Neural progenitor cell (in vitro differentiated cells): ENCODE data around the gene TRPM3. TPM values are rescaled to one million over a fixed set of nuclear protein-coding genes. Genes with fewer than 3 reads are reported as not detected.

ENCODE experiments used
- DNase-seq: peaks from one replicate; pipeline ENCODE4 v3.0.0-alpha.2; 2016; ENCODE audit warnings: low spot score
- H2AFZ ChIP-seq: fragments of 200-600 bp; sonication (generic); replicated peaks from 2 replicates; pipeline ENCODE4 v1.6.1; 2016; ENCODE audit warnings: antibody characterized with exemption
- H3F3A ChIP-seq: fragments of 200-600 bp; sonication (generic); 2 replicates; pipeline ENCODE4 v1.6.1; 2016; ENCODE audit warnings: antibody characterized with exemption, low read depth
- H3K27ac ChIP-seq: fragments of 200-600 bp; sonication (generic); 2 replicates; pipeline ENCODE4 v1.5.1; 2016; ENCODE audit warnings: mild to moderate bottlenecking
- H3K27me3 ChIP-seq: fragments of 200-600 bp; sonication (generic); 2 replicates; pipeline ENCODE4 v1.6.1; 2016; ENCODE audit warnings: mild to moderate bottlenecking, moderate library complexity
- H3K36me3 ChIP-seq: fragments of 200-600 bp; sonication (generic); 2 replicates; pipeline ENCODE4 v1.5.1; 2016
- H3K4me1 ChIP-seq: fragments of 200-600 bp; sonication (generic); 2 replicates; pipeline ENCODE4 v1.6.1; 2016; ENCODE audit warnings: mixed run types
- H3K4me2 ChIP-seq: fragments of 200-600 bp; sonication (generic); 2 replicates; pipeline ENCODE4 v1.6.1; 2016
- H3K4me3 ChIP-seq: fragments of 200-600 bp; sonication (generic); 2 replicates; pipeline ENCODE4 v1.5.1; 2016
- H3K79me2 ChIP-seq: fragments of 200-600 bp; sonication (generic); 2 replicates; pipeline ENCODE4 v1.6.1; 2016; ENCODE audit warnings: low read depth
- H3K9ac ChIP-seq: fragments of 200-600 bp; sonication (generic); 2 replicates; pipeline ENCODE4 v1.6.1; 2016
- H3K9me3 ChIP-seq: fragments of 200-600 bp; sonication (generic); 2 replicates; pipeline ENCODE4 v1.5.1; 2016; ENCODE audit warnings: low read depth
- H4K20me1 ChIP-seq: fragments of 200-600 bp; sonication (generic); 2 replicates; pipeline ENCODE4 v1.6.1; 2016; ENCODE audit warnings: low read depth
- H3K27ac Mint-ChIP-seq: 3 replicates; pipeline ENCODE4 v1.8.0; 2021; ENCODE audit warnings: mixed read lengths
- H3K27me3 Mint-ChIP-seq: 2 replicates; pipeline ENCODE4 v1.8.0; 2022; ENCODE audit warnings: low read depth, mild to moderate bottlenecking, inconsistent platforms, moderate library complexity, mixed read lengths; ENCODE audit not compliant: insufficient read depth
- H3K36me3 Mint-ChIP-seq: 3 replicates; pipeline ENCODE4 v1.8.0; 2021; ENCODE audit warnings: mixed read lengths
- H3K4me1 Mint-ChIP-seq: 3 replicates; pipeline ENCODE4 v1.8.0; 2021; ENCODE audit warnings: mixed read lengths
- H3K4me3 Mint-ChIP-seq: 3 replicates; pipeline ENCODE4 v1.8.0; 2021; ENCODE audit warnings: mild to moderate bottlenecking, moderate library complexity, mixed read lengths
- H3K9me3 Mint-ChIP-seq: 3 replicates; pipeline ENCODE4 v1.8.0; 2020; ENCODE audit warnings: mixed read lengths
- CTCF ChIP-seq: fragments of 200-600 bp; sonication (generic); IDR thresholded peaks from 2 replicates; pipeline ENCODE4 v1.5.1; 2017; ENCODE audit warnings: antibody characterized with exemption, mild to moderate bottlenecking
- EZH2 ChIP-seq: fragments of 200-600 bp; sonication (generic); IDR thresholded peaks from 2 replicates; pipeline ENCODE4 v1.6.1; 2017; ENCODE audit warnings: antibody characterized with exemption, mild to moderate bottlenecking, moderate library complexity
- EZH2phosphoT487 ChIP-seq: fragments of 200-600 bp; sonication (generic); IDR thresholded peaks from 2 replicates; pipeline ENCODE4 v1.6.1; 2017; ENCODE audit warnings: antibody characterized with exemption
- total RNA-seq: library from RNA; depleted of rRNA; stranded (reverse); fragments of >200 nt; gene quantifications from 2 replicates; pipeline ENCODE4 v1.2.3, GENCODE V29; 2015; ENCODE audit warnings: low replicate concordance

The TRPM3 gene
- total RNA-seq, 1 donor from 2014 or later, result 37.2 TPM

- peaks cover 5% of the 10 kb centered on the region for H3K4me1 ChIP-seq
- Mint-ChIP-seq H3K9me3 (no peaks in the 10 kb centered on the region), H3K27me3 (no peaks in the 10 kb centered on the region), H3K4me1 (peaks cover 8% of the 10 kb centered on the region), H3K4me3 (no peak overlapping the region), H3K36me3 (peaks cover 7% of the 10 kb centered on the region), H3K27ac (peak overlapping the region; percentile 81)
- H3K27me3 ChIP-seq, result no peaks in the 10 kb centered on the region
- no peak for TF ChIP-seq EZH2phosphoT487
- no peak for TF ChIP-seq CTCF
- TF ChIP-seq EZH2, result no peak
- no peak overlapping the region for H3K4me3 ChIP-seq
- DNase-seq, result no peak
- H3K36me3 ChIP-seq, result no peaks in the 10 kb centered on the region
- H3K79me2 ChIP-seq, result no peaks in the 10 kb centered on the region
- no peak overlapping the region for H3K4me2 ChIP-seq
- no peak overlapping the region for H3K9ac ChIP-seq
- no peaks in the 10 kb centered on the region for H3F3A ChIP-seq
- H2AFZ ChIP-seq, result no peak overlapping the region
- no peaks in the 10 kb centered on the region for H3K9me3 ChIP-seq
- H3K27ac ChIP-seq, result no peak overlapping the region
- no peaks in the 10 kb centered on the region for H4K20me1 ChIP-seq
These were observed 582.4 kb downstream of the TRPM3 start for GRCh38 chr9:70539001-70539400.

- H3K9me3 Mint-ChIP-seq, result no peaks in the 10 kb centered on the region
These were observed 584.3 kb downstream of the TRPM3 start for GRCh38 chr9:70537084-70537483.

GRCh38 chr9:70535546-70536323, 585.7 kb downstream of the TRPM3 start:
- no peak for TF ChIP-seq CTCF
- no peak overlapping the region for H3K9ac ChIP-seq
- H3K4me3 ChIP-seq, result no peak overlapping the region
- H3F3A ChIP-seq, result no peaks in the 10 kb centered on the region
- H3K79me2 ChIP-seq, result no peaks in the 10 kb centered on the region
- H3K27ac Mint-ChIP-seq, result no peak overlapping the region
- no peaks in the 10 kb centered on the region for H3K36me3 ChIP-seq
- H3K4me2 ChIP-seq, result no peak overlapping the region
- no peak for DNase-seq
- no peaks in the 10 kb centered on the region for H3K27me3 ChIP-seq
- no peak overlapping the region for H2AFZ ChIP-seq
- H3K4me3 Mint-ChIP-seq, result no peak overlapping the region
- H4K20me1 ChIP-seq, result no peaks in the 10 kb centered on the region
- H3K36me3 Mint-ChIP-seq, result peaks cover 7% of the 10 kb centered on the region
- no peaks in the 10 kb centered on the region for H3K9me3 Mint-ChIP-seq
- H3K4me1 ChIP-seq, result peaks cover 9% of the 10 kb centered on the region
- H3K27me3 Mint-ChIP-seq, result no peaks in the 10 kb centered on the region
- peaks cover 14% of the 10 kb centered on the region for H3K4me1 Mint-ChIP-seq
- H3K9me3 ChIP-seq, result no peaks in the 10 kb centered on the region
- H3K27ac ChIP-seq, result no peak overlapping the region

More at GRCh38 chr9:70537084-70537483, 584.3 kb downstream of the TRPM3 start:
- no peaks in the 10 kb centered on the region for H3K27me3 Mint-ChIP-seq
- H3F3A ChIP-seq, result no peaks in the 10 kb centered on the region
- H3K4me3 ChIP-seq, result no peak overlapping the region
- TF ChIP-seq CTCF (no peak), EZH2 (no peak), EZH2phosphoT487 (no peak)
- H3K4me1 Mint-ChIP-seq, result peaks cover 8% of the 10 kb centered on the region
- H3K4me3 Mint-ChIP-seq, result no peak overlapping the region
- no peak for DNase-seq
- H3K4me2 ChIP-seq, result no peak overlapping the region
- H3K27ac Mint-ChIP-seq, result no peak overlapping the region
- peaks cover 9% of the 10 kb centered on the region for H3K4me1 ChIP-seq
- no peaks in the 10 kb centered on the region for H3K9me3 ChIP-seq
- H3K9ac ChIP-seq, result no peak overlapping the region
- H2AFZ ChIP-seq, result no peak overlapping the region
- peaks cover 7% of the 10 kb centered on the region for H3K36me3 Mint-ChIP-seq
- H3K27me3 ChIP-seq, result no peaks in the 10 kb centered on the region
- H3K27ac ChIP-seq, result no peak overlapping the region
- H3K79me2 ChIP-seq, result no peaks in the 10 kb centered on the region
- H4K20me1 ChIP-seq, result no peaks in the 10 kb centered on the region
- H3K36me3 ChIP-seq, result no peaks in the 10 kb centered on the region
